GM18520 (cell line): ENCODE results near the gene TGM1.

Experiments
- ATAC-seq: cut with Tn5 transposase; IDR thresholded peaks from one replicate; pipeline ENCODE4 v1.9.1; 2021; ENCODE audit not compliant: unreplicated experiment

TGM1 gene

DNA sequence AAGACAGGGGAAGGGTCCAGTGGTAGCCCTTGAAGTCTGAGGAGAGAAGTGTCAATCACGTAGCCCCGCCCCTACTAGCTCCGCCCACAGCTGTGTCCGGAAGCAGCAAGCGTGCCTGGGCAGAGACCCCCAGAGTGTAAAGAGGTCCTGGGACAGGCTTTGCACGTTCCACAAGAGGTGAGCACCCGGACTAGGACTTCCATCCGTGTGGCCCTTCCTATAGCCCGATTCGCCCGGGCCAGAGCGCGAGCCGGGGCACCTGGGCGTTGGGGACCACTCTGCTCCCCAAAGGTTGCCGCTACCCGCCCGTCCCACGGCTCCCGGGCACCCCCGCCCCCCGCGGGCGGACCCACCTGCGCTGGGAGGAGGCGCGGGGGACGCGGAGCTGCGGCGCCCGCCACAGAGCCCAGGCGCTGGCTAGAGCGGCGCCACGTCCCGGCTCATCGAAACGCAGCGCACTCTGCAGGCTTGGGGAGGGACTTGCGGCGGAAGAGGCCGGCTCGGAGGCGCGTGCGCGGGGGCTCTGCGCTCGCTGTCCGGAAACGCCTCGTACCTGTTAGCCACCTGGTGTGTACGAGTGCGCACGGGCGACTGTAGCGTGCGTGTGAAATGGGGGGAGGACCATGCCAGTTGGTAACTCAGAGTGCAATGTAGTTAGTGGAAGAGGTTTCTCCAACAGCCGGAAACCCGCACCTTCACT is 8.3 kb upstream of the TGM1 start, which contains the start of gene RABGGTA:
Gene RABGGTA, minus strand, starts transcription at position 464 of the 700 bp plus-strand sequence. CDS start 482 bp downstream, outside the sequence.
- peak; percentile 78 for ATAC-seq

DNA sequence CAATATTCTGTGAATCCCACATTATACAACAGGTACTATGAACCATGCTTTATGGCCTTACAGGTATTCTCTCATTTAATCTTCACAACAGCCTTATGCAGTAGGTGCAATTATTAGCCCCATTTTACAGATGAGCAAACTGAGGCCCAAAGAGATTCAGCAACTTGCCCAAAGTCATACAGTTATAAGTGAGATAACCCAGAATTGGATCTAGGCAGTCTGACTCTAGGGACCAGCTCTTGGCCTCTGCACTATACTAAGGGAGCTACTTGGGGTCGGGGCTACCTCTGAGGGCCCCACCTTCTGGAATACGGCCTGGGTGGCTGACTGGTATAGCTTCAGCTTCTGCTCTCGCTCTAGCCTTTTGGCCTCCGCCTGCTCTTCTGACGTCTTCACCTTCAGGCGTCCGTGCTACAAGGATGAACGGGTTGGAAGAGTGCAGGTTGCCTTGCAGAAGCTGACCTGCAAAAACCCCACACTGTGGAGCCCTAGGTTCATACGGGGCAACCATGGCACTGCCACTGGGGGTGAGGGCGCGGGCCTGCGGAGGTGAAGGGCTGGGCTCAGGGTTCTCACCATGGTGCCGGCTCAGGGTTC is 7.7 kb upstream of the TGM1 start:
- no peak for ATAC-seq

DNA sequence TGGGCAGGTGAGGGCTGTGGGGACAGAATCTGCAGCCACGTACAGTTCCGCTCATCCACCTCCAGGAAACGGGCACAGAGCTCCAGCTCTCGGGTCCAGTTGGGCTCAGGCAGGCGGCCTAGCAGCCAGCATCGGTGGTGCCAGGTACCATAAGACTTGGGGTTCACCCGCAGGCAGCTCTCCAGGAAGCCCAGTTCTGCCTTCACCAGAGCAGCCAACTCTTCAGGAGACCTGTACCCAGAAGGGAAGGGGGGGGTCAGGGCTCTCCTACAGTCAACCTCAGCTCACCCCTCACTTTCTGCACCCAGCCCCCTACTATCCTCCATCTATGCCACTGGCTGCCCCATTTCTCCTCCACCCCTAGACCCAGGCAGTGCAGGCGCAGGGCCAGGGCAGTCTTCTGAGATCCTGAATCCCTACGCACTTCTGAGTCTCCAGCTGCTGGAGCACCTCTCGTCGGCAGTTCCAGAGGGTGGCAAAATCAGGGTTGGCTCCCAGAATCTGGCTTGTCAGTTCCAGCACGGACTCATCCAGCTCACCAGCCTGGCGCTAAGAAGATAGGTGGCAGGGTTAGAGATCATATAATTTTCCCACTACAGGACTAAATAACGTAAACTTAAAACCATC is 7.0 kb upstream of the TGM1 start:
- ATAC-seq, result no peak

DNA sequence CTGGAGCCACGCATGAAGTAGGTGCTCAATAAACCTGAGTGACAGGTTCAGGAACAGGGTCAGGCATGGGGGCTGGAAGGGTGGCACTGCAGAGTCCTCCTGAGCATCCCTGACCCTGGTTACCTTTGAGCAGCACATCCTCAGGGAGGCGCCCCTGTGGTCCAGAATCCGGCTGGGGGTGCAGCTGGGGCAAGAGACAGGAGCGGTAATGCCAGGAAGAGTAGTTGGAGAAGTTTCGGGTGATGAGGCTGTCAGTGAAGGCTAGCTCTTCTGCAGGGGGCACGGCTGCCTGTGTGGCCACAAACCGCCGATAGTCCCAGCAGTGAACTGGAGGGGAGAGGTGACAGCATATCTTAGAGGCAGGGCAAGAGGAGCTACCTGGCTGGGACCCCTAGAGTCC is 6.4 kb upstream of the TGM1 start:
- ATAC-seq, result no peak

DNA sequence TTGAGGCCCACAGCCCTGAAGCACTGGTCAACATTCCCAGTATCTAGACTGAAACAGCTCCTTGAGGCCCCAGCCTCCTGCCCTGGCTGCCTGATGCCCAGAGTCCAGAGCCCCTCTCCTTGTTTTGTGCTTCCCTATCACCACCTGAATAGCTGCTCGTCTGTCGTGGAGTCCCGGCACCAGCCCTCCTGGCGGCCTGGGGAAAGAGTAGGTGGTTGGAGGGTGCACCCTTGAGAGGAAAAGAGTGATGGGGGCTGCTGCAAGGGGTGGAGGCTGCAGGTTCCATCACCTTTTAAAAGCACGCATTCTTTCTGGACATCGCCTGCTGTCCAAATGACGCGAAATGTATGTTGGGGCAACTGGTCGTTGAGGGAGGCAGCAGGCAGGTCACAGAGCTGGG is 5.2 kb upstream of the TGM1 start:
- no peak for ATAC-seq

DNA sequence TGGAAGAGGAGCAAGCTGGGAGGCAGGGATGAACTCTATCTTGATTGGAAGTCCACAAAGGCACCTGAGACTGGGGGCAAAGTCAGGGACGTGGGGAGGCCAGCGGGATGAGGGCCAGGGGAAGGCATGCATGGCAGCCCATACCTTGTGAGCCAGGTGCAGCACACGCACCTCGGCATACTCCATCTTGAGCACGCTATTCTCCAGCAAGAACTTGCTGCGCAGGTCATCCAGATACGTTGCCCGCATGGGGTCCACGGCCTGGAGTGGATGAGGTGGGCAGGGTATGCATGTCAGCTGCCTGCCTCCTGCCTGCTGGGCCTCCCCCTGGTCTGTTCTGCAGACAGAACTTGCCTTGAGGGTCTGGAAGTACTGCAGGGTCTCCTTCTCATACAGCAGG is 4.5 kb upstream of the TGM1 start:
- ATAC-seq, result no peak

DNA sequence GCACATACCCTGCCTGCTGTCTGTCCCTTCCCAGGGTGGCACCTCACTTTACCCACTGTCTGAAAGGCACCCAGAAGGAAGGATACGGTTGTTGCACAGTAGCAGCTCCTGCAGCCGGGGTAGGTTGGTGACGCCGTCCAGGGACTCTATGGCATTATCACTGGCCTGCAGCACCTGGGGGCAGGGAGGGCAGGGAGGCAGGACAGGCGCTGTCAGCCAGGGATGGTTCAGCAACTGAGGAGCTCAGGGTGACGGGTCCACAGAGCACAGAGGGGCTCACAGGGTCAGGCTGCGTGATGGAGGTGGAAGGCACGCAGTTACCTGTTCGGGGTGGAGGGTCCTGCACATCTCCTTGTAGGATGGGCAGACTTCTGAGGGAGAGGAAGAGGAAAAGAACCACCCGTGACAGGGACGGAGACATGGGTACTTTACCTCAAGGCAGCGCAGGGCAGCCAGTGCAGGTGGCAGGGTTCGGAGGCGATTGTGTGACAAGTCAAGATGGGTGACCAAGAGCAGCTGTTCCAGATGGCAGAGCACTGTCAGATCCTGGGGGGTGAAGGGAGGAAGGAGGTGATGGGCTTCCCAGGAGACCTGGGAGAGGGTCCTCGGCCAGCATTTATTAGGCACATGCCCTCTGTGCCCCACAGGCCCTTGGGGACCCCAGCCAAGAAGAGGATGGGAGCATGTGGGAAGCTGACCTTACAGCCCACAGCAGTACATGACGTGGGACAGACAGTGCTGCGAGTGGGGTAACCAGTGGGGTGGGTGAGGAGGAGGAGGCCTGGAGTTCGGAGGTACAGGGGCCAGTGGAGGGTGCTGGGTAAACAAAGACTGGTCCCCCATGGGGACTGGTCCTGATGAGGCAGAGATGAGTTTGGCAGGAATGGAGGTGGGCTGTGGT is 3.6 kb upstream of the TGM1 start:
- no peak for ATAC-seq

DNA sequence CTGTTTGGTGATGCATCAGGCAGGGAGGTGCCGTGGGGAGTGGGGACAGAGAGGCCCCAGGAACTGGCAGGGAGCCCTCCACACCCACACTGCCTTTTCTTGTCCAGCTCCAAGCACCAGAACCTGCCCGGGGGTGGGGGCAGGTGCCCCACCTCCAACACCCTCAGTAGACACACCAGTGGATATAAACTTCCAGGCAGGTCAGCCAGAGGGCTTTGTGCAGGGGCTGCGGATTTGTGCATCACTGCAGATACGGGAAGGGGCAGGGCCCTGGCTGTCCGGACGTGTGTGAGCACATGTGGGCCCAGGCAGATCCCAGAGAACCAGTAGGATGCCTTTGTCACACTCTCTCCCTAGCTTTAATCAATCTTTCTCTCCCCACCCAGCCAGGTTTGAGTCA is 1.3 kb upstream of the TGM1 start:
- no peak for ATAC-seq

DNA sequence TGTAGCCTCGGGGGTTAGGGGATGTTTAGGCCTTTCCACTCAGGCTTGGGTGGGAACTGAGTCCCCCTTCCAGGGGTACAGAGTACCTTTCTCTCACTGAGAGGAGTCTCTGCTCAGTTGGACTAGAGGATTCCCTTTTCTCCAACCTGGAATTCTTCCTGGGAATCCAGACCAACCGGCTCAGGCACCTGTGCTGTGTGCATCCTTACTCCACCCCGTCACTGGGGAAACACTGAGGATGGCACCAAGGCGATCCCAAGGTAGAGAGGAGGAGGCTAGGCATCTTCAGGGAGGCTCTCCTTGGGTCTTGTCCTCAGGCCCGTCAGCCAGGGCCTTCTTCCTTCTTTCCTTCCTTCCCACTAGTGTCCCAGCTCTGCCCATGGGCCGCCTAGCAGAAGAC is 871 bp upstream of the TGM1 start:
- no peak for ATAC-seq

DNA sequence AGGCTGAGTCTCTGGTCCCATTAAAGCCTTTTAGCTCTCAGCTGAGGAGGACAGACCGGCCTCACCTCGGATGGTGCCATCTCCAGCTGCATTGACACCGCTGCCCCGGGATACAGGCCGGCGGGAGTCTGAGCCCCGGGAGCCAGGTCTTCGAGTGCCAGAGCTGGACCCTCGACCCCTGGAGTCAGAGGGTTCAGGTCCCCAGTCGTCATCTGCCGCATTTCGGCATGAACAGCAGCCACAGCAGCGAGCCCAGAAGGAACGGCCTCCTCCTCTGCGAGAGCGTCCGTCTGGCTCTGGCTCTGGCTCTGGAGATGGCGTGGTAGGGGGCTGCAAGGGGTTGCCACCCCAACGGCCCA is 1.0 kb downstream of the TGM1 start:
- ATAC-seq, result no peak

DNA sequence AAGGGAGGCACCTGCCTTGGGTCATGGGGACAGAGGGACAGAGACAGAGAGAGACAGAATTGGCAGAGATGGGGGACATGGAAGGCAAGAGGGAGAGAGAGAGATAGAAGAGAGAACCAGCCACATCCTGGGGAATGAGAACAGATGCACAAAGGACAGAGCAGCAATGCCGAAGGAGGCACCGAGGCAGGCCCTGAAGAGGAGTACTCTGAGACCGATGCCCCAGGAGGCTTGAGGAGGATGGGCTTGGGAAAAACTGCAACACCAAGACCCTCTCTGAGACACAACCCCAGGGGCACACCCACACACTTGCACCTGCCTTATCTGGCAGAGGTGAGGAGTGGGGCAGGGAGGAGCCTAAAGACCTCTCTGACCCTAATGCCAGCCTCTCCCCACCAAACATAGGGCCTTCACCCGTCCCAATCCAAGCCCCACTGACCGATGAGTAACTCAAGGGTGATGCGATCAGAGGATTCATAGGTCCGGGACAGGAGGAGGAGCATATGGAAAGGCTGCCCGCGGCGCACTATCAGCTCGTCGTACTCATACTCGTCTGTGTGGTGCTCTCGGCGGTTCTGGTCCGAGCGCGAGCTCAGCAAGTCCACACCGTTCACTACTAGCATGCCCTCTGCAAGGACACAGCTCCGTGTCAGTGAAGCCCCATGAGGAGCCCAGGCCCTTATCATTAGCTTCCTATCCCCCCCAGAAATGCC is 1.6 kb downstream of the TGM1 start:
- ATAC-seq, result no peak

DNA sequence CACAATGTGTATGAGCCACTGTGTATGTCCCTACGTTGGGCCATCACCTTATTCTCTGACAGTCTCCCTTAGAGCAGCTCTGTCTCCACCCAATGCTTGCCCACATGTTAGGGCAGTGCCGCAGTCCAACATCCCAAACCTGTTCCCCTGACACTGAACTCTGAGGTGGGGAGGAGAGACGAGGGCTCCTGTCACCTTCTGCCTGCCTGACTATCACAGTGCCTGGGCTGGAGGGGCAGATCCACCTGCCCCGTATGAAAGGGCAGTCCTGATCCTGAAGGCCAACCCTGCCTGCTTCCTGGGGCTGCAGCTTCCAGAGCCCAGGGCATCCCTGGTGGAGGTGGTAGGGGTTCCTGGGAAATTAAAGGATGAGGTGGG is 2.2 kb downstream of the TGM1 start:
- no peak for ATAC-seq

DNA sequence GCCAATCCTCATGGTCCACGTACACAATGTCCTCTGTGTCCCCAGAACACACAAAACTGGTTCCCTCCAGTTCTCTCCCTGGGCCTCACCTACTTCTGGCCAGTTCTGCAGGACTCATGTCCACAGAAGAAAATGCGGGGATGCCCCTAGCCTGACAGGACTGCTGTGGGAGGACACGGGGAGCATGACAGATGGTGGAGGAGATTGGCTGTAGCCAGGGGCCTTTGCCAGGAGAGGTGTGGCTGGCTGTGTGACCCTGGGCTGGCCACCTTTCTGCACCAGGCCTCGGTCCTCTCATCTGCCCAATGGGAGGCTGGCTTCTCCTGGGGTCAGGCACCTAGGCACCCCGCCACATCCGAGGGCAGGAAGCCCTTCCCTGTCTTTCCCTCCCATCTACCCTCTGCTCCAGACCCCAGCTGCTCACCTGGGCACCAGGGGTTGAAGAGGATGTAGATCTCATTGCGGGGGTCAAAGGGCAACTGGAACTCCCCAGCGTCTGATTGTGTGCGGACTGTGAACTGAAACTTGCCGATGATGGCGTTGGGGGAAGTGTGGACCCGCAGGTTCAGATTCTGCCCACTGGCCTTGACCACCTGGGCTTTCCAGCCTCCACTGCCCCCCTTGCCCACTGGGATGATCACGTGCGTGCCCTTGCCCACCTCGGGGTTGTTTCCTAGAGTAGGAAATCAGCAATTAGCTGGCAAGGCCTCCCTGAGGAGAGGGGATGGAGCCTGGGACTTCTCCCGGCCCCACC is 2.8 kb downstream of the TGM1 start:
- ATAC-seq, result no peak

DNA sequence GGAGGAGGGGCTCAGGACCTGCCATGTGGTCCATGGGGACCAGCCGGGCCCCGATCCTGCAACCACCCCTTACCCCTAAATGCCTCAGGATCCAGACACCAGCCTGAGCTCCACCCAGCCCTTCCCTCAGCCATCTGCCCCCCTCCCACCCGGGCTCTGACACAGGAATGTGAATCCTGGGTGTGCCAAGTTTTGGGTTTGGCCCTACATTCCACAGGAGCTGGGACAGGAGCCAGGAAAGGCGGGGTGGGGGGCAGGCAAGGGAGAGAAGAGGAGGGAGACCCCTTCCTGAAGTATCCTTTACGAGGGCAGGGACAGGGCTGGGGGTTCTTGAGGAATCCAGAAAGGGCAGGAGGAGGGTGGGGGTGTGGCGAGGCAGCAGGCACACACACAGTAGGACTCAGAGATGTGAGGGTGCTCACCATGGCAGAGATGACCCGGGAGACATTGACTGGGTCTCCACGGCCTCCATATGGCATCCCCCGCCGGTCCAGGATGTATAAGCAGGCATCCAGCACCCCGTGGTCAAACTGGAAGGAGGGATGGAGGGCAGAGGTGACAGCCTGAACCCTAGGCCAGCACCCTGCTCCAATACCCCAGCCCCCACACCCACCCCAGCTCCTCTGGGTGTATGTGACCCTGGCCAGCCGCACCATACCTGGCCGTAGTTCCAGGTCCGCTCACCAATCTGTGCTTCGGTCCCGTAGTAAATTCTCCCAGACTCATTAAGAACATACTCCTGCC is 3.5 kb downstream of the TGM1 start:
- ATAC-seq, result no peak

DNA sequence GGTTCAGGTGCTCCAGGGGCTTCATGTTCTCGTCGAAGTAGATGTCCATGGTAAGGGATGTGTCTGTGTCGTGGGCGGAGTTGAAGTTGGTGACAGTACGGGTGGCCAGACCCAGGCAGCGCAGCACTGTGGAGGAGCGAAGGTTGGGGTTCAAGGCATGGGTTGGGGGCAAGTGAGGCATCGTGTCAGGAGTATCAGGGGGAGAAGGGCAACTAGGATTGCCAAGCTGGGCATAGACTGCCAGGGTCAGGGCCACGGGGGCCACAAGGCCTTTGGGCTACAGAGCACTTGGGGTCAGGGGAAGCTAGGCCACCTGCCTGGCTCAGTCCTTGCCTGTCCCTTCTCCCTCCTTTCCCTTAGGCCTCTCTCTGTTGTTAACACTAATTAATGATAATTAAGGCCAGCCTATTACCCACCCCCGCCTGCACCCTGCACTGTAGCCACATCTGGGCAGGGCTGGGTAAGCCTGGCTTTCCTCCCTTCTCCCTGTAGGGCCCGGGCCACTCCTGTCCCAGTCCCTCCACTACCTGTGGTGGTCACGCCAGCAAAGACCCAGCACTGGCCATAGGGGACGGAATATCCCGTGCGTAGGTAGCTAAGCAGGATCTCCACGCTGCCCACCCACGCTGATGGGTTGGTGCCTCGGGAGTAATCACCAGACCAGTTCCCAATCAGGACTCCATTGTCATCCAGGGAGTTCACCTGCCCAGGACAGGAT is 4.3 kb downstream of the TGM1 start:
- ATAC-seq, result no peak

DNA sequence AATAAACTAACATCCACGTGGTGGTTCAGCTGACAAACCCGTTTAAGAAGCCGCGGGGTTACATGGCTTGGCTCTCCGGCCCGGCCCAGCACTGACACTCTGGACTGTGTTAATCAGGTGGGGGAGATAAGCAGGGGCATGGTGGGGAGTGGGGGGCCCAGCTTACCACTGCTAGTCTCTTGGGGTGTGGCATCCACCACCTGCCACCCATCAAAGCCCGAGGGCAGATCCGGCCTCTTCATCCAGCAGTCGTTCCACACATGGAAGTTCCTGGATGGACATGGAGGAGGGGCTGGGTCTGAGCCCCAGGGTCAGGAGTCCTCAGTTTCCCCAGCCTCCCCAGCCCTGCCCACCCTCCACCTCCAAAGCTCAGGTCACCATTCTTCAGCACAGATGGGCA is 4.9 kb downstream of the TGM1 start:
- no peak for ATAC-seq

DNA sequence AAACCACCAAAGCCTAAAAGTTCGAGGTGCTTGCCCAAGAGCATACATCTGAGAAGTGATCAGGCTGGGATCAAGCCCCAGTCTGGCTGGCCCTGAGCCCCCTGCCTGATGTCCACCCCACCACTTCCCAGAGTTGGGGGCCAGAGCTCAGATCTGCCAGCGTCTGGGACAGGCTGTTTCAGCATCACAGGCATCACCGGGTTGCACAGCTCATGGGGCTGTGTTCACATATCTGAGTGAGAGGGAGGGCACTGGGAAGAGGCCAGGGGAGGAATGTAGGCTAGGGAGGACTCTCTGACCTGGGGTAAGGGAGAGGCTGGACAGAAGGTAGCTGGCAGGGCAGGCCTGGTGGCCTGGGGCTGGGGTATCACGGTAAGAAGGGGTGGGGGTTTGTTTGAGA is 6.0 kb downstream of the TGM1 start:
- ATAC-seq, result no peak

DNA sequence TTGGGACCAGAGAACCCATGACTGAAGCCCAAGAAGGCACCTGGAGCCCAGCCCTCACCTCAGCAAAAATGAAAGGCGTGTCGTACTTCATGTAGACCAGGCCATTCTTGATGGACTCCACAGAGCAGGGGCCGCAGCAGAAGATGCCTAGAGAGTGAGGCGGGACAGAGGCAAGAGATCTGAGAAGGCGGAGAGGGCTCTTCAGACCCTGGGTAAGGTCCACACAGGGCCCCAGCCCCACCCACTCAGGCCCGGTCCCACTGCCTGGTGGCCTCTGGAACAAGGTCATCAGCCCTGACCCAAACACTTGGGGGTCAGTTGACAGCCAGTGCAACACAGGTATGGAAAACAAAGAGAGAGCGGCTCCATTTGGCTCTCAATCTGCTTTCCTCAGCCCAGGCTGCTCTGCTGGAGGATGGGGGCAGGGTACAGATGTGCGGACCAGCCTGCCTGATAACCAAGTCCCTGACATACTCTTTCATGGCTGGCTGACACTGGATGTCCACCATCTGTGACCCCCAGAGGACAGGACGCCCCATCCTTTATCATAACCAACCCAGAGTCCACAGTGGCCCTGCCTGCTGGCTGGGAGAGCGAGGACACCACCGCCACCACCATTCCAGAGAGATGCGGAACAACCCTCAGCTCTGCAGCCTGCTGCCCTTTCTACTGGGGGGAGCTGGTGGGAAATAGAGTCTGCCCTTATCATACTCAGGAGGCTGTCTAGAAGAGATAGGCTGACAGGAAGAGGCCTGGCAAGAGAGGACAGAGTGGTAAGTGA is 6.9 kb downstream of the TGM1 start:
- no peak for ATAC-seq
